Activated CD8-positive, alpha-beta memory T cell treated with anti-CD3 and anti-CD28 coated beads for 4 hours (primary cell): ENCODE results near the gene XXYLT1.
"Not testable (repeated sequence)": the region's sequence is repeated elsewhere in the genome, so short reads cannot be mapped to it uniquely, and the experiment has no call there.

Experiments
- DNase-seq, 2 donors: peaks; one replicate each; pipeline ENCODE4 v3.0.0-alpha.2; 2020; ENCODE audit warnings: low read depth in 2 of 2

XXYLT1 gene

DNA sequence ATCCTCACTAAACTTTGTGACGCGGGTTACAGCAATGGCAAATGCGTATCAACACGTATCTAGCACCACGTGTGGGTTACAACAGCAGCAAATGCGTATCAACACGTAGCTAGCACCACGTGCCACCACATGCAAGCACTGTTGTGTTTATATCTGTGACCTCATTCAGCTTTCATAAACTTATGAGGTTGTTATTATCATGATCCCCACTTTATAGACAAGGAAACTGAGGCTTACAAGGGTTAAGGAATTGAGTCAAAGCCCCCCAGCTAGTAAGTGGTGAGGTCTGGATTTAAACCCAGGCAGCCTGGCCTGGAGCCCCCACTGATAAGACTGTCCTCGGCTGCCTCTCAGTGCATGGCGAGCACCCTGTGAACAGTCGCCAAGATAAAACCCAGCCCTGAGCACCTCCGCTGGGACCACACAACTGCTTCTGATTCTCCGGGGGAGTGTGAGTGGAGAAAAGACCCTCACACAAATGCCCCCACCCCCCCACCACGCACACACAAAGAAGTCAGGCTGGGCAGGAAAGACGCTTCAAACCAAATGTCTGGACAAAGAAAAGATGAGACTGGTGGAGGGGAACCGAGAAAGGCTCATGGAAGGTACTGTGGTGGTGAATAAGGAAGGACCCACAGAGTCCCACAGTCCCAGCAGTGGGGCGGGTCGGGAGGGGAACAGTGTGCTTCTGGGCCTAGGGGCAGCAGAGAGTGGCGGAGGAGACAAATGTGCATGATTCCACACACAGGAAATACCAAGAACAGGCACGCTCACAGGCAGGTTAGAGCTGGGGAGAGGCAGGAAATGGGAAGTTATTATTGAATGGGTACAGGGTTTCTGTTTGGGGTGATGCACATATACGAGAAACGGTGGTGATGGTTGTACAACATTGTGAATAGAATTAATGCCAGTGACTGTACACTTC is 173.4 kb downstream of the XXYLT1 start:
- DNase-seq: no peak

- DNase-seq: no peak
Measured at GRCh38 chr3:195096484-195097330, 174.3 kb downstream of the XXYLT1 start.

DNA sequence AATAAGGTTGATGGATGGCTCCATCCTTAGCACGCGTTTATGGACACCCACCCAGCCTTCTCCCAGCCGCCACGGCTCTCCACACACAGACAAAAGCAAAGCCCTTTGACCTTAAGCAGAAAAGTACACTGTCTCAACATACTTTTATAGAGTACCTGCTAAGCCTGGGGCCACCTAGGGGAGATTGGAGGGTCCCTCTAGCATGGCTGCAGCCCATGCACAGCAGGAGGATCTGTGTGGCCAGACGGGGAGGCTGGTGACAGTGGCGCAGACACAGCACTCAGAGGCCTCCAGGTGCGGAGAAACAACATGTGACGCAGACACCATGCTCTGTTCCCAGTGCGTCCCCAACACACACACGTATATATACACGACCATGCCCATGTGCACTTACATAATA is 174.9 kb downstream of the XXYLT1 start:
- no peak for DNase-seq

- no peak for DNase-seq
Measured at GRCh38 chr3:195095704-195096036, 175.3 kb downstream of the XXYLT1 start.

- no peak for DNase-seq
Measured at GRCh38 chr3:195095035-195095703, 175.8 kb downstream of the XXYLT1 start.

- DNase-seq: no peak
Measured at GRCh38 chr3:195094191-195094921, 176.6 kb downstream of the XXYLT1 start.

DNA sequence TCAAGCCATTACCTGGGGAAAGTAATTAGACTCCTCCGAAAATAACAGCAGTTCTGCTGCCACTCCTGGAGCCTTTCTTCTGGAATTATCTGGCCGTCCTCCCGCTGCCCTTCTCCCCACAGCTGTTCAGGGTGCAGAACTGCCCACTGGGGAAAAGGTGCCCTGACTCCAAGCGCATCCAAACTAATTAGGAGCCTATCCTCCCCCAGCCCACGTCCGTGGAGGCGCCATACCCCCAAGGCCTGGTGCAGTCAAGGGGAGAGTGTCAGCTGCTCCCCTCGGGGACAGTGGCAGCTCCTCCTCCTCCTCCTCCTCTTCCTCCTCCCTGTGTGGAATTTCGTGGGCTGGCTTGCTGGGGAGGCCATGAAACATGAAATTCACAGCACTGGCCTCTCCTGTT is 177.2 kb downstream of the XXYLT1 start:
- DNase-seq: no peak

- DNase-seq: not testable (repeated sequence)
Measured at GRCh38 chr3:195087840-195088601, 182.9 kb downstream of the XXYLT1 start.

- no peak for DNase-seq
Measured at GRCh38 chr3:195087328-195087727, 183.6 kb downstream of the XXYLT1 start.

DNA sequence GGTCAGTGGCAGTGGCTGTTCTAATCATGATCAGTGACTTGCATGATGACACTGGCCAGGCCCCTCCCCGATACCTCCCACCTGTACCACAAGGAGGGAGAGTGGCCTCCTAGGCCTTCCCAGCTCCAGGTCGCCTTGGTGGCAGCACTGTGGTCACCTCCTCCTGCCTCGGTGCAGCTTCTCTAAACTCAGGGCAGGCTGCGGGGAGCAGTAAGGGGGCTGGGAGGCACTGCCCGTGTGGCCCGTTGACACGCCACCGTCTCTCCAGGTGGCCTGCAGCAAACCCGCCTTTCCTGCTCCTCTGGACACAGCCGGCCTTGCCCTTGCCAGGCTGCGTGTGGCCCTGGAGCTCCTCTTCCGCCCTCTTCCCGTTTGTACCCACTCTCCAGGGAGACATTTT is 184.1 kb downstream of the XXYLT1 start:
- DNase-seq: no peak

GRCh38 chr3:195086341-195086740 is 184.6 kb downstream of the XXYLT1 start:
- no peak for DNase-seq

- DNase-seq: no peak
Measured at GRCh38 chr3:195085356-195086130, 185.4 kb downstream of the XXYLT1 start.

- no peak for DNase-seq
Measured at GRCh38 chr3:195084746-195085145, 186.2 kb downstream of the XXYLT1 start.

GRCh38 chr3:195083659-195084058 is 187.3 kb downstream of the XXYLT1 start:
- no peak for DNase-seq

GRCh38 chr3:195082811-195083210 is 188.1 kb downstream of the XXYLT1 start:
- no peak for DNase-seq

DNA sequence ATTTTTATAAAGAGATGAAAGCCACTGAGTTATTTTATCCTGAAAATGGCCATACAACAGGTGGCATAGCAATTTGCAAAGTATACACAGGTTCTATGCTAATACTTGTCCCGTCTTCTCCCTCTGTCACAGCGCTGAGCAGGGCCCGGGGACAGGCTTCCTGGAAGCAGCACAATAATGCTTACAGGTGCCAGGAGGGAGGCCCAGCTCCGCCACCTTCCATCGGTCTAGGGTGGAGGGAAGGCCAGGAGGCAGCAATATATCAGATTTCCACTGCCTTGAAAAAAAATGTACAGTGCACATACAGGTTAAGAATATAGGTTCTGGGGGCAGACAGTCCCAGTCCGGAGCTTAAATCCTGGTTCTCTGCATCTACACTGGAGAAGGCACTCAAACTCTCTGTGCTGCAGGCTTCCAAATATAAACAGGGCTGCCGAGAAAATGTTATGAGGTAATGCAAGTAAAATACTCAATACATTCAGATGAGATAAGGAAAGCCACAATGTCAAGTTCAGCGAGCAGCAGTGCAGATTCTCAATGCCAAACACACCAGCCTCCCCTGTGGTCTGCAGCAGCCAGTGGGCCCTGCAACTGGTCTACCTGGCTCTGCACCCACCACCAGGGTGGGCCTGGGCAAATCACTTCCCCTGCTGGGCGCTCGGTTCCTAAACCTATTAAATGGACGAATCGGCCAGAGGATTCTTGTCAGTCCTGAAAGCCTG is 189.6 kb downstream of the XXYLT1 start:
- DNase-seq: no peak

DNA sequence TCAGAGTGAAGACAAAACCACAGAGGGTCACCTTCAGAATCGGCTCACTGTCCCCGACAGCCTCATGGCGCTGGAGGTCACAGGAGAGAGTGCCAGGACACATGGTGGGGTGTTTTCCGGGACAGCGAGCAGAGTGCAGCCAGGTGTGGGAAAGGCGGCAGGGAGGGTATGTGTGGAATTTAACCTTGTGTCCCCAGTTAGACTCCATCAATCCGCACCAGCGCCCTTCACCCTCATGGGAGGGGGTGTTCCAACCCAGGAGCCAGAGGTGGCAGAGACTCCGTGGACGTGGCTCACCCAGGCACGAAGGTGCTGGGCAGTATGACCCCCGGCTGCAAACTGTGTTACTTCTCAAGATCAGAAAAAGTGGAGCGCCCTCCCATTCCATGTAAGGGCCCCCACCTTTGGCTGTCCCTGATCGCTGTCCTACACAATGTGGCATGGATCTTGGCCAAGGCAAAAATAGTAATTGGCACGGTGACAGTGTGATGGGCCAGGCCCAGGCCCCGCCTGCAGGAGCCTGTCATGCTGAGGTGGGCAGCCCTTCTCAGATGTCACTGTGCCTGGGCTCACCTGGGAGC is 190.3 kb downstream of the XXYLT1 start:
- no peak for DNase-seq

DNA sequence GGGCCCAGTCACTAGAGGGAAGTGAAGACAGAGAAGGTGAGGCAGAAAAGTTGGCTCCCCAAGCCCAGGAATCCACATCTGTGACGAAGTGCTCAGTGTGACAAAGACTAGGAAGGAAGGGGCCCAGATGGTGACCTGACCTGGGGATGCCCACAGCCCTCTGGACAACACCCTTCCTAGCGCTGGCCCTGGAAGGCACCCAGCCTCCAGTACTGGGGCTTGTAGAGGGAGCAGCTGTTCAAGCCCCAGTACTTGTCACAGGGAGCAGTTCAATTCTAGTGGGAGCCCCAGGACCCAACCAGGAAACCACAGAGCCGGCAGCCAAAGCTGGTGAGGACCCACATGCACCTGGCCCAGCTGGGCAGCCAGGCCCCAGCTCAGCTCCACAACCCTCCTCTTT is 190.8 kb downstream of the XXYLT1 start:
- DNase-seq: no peak

- DNase-seq: no peak
Measured at GRCh38 chr3:195079636-195080035, 191.3 kb downstream of the XXYLT1 start.
